HG02798 (cell line): Measurements from ENCODE around the gene METTL18.

Experiments
- ATAC-seq: cut with Tn5 transposase; IDR thresholded peaks from one replicate; pipeline ENCODE4 v1.9.1; 2021; ENCODE audit warnings: mild to moderate bottlenecking; ENCODE audit not compliant: unreplicated experiment, poor library complexity

METTL18 gene

DNA sequence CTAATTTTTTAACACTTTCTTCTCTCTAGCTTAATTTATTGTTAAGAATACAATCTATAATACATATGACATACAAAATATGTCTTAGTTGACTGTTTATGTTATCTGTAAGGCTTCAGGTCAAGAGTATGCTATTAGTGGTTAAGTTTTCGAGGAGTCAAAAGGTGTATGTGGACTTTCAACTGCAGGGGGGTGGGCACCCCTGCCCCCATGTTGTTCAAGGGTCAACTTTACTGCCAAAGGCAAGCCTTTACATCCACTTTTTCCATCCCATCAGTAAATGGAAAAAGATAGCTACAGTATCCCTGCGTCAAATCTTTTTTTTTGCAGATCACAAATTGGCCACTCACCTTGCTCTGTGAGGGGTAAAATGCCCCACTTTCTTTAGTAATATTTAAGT lies 6.3 kb downstream of the METTL18 start:
- no peak for ATAC-seq

DNA sequence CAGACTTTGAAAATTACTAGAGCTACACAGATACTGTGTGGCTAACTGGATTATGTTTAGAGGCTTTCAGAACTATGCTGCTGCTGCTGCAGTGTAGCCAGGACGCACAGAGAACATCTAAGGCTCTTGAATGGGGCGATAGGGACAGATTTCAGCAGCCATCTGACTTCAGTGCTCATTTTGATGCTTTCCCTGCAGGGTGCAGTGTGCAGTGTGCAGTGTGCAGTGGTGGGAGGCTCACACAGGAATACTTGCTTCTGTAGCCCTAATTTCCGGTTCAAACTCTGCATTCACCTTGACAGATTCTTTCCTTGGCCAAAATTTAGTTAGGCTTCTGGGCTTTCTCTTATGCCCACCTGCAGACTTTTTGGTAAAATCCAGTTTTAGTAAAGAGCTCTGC lies 7.7 kb downstream of the METTL18 start:
- ATAC-seq, result no peak

DNA sequence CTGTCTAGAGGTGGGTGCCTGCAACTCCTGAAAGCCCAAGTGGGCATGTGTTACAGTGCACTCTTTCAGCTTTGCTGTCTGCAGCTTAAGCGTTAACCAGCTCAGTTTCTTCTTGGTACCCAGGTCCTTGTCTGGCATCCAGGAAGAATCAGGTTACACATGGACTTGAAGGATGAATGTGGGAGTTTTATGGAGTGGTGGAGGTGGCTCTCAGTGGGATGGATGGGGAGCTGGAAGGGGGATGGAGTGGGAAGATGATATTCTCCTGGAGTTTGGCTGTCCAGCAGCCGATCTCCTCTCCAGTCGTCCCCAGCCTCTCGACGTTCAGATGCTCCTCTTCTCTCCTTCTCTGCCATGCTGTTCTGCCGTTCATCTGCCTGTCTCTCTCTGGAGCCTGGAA lies 9.4 kb downstream of the METTL18 start:
- ATAC-seq, result no peak

DNA sequence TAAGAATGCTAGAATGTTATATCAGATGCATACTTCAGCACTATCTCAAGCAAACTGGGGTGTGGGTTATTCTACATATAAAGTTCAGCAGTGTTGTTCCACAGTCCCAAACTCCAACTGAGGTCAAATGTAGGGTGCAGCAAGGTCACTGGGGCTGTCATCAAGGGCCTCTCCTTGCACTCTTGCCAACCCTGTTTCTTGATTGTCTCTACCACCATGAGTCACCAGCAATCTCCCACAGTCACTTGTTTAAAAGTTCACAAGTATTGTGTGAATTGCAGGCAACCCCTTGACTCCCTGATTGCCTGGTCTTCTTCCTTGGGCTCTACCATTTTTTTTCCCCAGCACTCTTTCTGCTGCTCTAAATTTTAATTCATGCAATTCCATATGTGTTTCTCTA lies 10.6 kb downstream of the METTL18 start:
- no peak for ATAC-seq

DNA sequence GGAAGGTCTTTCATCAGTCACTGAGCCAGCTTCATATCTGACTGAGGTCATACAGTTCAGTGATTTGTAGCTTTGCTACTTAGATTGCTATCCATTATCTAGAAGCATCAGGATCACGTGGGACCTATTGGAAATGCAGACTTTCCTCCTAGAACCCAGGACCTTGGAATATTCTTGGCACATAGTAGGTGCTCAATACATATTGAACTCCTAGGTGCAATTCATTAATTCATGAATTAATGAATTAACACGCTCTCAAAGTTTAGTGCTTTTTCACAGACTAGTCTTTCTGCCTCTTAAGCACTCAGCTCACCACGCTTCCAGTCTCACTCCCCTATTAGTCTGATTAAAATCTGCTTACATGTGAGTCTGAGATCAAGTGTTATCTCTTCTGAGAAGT lies 12.1 kb downstream of the METTL18 start:
- ATAC-seq, result no peak

DNA sequence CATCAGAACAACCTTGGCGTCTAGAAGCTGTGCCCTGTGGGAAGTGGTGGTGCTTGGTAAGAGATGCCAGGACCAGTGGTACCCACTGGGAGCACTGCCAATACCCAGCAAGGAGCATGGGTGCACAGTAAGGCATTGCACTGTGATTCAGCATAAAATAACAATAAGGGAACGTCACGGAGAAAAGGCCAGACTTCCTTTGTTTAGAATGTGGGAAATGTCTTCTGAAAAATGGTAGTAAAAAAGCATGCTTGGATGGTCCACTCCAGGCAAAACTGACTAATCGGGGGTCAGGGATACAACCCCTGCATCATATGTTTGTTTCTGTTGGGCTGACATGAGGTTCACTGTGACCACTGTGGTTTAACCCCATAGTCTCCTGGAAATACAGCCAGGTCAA lies 14.7 kb downstream of the METTL18 start:
- ATAC-seq, result no peak

DNA sequence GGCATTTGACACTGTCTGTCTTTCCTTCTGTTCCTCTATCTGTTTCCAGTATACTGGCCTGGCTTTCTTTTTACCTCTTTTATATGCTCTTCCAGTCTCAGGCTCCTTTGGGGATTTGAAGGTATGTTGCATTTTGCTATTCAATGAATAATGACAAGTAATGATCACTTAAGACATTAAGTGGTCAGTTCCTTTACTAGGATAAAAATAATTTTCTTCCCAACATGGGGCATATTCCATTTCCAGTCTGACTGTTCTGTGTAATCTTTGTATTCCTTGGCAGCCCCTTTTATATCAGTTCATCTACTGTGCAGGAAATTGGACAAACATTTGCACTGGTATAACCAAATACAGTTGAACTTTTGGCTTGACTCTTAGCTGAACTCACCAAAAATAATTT lies 15.6 kb downstream of the METTL18 start:
- no peak for ATAC-seq

DNA sequence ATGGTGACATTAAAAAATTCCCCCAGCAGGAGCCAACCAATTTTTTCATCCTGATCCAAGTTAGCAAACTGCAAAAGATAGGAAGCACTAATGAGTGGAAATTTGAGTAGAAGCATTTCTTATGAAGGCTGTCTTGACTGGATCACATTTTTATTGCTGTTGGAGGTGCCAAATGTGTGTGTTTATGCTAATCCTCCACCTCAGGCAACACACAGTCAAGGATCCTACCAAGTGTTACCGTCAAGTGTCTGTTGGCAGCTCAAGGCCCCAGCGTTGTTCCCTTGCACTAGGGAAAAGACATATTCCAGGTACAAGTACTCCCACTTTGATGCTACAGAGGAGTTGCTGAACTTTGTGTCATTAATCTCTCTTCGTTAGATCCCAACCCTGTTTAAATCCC lies 18.3 kb downstream of the METTL18 start:
- no peak for ATAC-seq

DNA sequence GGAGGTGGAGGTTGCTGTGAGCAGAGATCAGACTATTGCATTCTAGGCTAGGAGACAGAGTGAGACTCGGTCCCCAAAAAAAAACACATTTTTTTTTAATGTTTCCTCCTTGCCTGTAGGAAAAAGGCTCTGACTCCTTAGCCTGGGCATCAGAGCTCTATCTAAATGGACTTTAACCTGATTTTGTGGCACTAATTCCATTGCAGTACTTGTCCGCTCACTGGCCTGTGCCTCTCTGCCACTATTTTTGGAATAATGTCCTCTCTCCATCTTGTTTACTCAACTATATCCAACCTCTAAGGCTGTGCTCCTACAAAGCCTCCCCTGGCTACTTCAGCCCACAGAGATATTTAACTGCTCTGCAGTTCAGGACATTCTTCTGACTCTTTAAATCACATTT lies 26.5 kb downstream of the METTL18 start:
- ATAC-seq, result no peak

DNA sequence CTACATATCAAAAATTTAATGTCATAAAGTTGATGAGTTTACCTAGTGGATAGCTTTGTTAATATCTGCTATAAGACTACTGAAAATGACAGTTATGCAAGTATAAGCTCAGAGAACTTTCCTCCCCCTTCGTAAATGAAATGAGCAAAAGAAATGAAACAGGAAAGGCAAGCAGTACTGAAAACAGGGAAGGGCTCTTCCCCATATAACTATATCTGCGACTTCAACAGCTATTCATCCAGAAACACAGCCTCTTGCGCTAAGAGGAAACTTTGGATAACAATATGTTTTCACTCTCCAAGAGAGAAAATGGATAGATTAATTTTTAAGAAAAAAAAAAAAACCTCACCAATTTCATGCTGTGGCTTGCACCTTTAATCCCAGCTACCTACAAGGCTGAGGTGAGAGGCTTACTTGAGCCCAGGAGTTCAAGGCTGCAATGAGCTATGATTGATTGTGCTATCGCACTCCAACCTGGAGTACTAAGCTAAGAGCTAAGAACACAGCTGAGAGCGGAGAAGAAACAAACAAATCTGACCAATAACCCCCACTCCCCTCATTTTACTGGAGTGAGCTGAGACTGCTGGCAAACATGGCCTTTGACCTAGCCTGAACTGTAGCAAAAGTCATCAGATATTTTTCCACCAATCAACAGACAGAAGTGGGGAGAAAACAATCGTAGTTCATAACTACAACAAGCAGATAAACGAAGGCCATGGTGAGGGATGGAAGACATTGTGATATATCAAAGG lies 29.0 kb downstream of the METTL18 start:
- no peak for ATAC-seq

DNA sequence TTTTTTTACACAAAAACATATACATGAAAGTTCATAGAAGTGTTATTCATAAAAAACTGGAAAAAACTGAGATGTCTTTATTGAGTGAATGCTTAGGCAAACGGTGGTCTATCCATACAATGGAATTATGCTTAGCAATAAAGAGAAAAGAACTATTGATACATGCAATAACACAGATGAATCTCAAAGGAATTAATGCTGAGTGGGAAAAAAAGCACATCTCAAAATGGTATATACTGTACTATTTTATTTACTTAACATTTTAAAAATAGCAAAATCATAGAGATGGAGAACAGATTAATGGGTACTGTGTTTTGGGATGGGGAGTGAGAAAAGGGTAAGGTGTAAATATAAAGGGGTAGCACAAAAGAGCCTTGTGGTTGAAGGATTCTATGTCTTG lies 29.8 kb downstream of the METTL18 start:
- no peak for ATAC-seq

DNA sequence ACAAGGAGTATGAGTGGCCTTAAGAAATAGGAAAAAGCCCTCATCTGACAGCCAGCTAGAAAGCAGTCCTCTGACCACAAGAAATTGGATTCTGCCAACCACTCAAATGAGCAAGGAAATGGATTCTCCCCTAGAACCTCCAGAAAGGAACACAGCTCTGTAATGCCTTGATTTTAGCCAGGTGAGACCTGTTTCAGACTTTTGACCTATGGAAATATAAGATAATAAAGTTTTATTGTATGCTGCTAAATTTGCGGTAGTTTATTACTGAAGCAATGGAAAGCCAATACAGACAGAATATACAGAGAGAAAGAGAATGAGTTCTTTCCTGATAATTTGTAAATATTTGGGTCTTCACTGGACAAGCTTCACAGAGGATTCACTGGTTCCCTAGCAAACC lies 32.0 kb downstream of the METTL18 start:
- ATAC-seq, result no peak

DNA sequence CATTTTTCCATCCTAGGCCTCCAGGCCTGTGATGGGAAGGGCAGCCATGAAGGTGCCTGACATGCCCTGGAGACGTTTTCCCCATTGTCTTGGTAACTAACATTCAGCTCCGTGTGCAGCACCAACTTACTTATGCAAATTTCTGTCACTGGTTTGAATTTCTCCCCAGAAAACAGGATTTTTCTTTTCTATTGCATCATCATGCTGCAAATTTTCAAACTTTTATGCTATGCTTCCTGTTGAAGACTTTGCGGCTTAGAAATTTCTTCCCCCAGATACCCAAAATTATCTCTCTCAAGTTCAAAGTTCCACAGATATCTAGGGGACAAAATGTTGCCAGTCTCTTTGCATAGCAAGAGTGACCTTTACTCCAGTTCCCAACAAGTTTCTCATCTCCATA lies 35.7 kb downstream of the METTL18 start:
- ATAC-seq, result no peak

DNA sequence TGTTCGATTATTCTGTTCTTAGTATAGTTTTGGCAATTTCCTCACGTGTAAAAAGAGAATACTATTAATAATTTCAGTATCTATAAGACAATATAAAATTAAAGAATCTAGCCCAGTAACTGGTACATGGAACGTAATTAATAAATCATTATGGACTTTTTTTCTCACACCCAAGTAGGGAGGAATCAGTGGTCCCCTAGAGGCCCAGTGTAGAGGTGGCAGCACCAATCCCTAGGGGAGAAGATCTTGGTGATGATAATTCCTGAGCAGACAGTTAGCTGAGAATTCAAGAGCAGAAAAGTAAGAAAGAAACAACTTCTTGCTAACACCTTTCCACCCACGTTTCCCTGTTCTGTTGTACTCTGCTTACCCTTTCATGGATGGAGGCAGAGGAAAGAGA lies 41.2 kb downstream of the METTL18 start:
- no peak for ATAC-seq

DNA sequence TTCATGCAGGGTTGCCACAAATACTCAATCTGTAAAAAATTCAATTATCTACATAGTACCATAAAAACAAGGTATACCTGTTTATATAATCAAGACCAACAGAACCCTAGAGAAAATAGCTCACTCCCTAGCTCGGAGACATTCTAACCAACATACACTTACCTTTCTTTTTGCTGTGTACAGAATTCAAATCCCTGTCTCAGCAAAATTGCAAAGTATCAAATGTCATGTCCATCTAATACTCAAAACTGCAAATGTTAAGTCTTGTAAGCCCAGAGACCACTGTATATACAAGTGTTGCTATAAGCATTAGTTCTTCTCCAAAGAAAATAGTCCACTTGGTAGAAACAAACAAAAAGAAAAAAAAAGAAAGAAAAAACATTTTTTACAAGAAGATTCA lies 44.7 kb downstream of the METTL18 start:
- ATAC-seq, result no peak

DNA sequence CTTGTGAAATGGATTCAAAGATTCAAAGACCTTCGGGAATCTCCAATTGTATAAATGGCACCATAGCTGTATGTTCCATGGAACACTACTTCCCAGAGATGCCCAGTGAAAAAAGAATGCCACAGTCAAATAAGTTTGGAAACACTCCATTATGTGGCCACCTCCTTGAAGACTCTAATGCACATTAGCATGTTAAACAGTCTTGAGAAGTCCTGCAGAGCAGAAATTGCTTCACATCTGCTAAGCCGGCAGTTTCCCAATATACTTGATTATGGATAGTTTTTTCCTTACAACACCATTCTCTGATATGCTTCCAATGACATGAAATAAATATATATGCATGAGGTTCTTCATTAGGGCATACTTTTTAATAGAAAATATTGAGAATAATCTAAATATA lies 48.2 kb downstream of the METTL18 start:
- ATAC-seq, result no peak

DNA sequence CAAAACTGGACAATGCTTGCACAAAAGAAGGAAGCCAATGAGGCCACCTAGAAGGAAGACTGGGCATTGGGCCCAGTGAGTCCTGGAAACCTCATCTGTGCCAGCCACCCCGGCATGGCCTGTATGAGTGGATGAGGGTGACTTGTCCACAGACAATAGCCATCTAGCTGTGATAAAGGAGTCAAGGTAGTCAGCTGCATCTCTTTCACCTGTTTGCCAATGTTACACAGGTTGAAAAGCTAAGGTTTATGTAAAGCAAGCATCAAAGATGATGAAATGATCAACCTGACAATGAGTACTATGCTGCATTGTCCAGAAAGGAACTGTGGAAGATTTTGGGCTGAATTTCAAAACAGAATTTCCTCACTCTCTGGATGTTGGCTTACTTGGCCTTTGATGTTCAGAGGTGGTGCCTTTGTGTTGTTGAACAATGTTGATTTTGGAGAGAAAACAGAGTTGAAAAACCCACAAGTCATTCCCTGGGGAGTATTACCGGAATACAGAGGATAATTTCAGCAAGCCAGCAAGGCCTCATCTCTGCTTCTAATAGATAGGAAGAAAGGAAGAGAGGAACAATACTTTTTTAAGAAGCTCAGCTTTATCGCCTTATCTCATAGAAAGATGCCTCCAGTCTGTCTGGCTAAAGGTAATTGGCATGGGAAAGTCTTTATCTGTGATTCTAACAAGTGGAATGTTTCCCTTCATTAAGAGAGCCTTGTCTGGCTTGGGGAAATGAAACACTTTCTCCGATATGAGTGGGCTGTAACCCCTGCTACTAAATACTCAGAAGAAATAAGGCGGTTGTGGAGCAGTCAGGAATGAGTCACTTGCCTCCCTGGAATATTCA lies 49.5 kb downstream of the METTL18 start:
- no peak for ATAC-seq
